Epithelial cell of esophagus (primary cell): ENCODE data around the gene DNASE1L1.
"Not testable (repeated sequence)": the region's sequence is repeated elsewhere in the genome, so short reads cannot be mapped to it uniquely, and the experiment has no call there.

Experiments
- DNase-seq: peaks from one replicate; pipeline ENCODE4 v3.0.0; 2010; ENCODE audit warnings: low read depth
- H3K4me3 ChIP-seq: 2 replicates; pipeline ENCODE4 v1.5.1; 2011; ENCODE audit warnings: mild to moderate bottlenecking, low read length, control low read depth
- TF ChIP-seq, protein P1 (sequence below): IDR thresholded peaks from 2 replicates; pipeline ENCODE4 v1.5.1; 2011; ENCODE audit warnings: low read depth, mild to moderate bottlenecking, low read length, control low read depth, inconsistent platforms; ENCODE audit not compliant: insufficient read depth; ENCODE audit errors: missing control alignments

DNASE1L1 gene

DNA sequence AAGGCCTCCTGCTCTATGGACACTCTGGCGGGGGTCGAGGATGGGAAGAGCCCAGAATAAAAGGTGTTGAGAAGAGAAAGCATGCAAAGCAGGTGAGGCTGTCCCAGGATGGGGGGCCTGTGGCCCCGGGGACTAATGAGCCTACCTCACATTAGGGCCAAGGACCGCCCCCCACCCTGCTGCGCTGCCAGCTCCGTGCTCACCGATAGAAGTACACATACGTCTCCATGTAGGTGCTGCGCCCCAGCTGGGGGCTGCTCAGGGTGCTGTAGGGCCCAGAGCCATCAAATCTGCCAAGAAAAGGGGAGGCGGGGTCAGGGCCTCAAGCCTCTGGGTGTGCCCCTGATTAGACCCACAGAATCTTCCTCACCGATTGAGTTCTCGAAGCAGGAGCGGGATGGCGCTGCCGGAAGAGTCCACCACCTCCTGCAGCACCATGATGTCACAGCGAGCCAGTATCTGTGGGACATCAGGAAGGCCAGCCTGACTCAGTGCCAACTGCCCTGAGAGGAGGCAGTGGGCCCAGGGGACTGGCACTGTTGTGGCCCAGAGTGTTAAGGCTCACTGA lies 4.3 kb downstream of the DNASE1L1 start:
- no peak for DNase-seq
- TF ChIP-seq, protein P1, sequence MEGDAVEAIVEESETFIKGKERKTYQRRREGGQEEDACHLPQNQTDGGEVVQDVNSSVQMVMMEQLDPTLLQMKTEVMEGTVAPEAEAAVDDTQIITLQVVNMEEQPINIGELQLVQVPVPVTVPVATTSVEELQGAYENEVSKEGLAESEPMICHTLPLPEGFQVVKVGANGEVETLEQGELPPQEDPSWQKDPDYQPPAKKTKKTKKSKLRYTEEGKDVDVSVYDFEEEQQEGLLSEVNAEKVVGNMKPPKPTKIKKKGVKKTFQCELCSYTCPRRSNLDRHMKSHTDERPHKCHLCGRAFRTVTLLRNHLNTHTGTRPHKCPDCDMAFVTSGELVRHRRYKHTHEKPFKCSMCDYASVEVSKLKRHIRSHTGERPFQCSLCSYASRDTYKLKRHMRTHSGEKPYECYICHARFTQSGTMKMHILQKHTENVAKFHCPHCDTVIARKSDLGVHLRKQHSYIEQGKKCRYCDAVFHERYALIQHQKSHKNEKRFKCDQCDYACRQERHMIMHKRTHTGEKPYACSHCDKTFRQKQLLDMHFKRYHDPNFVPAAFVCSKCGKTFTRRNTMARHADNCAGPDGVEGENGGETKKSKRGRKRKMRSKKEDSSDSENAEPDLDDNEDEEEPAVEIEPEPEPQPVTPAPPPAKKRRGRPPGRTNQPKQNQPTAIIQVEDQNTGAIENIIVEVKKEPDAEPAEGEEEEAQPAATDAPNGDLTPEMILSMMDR = no peak

DNA sequence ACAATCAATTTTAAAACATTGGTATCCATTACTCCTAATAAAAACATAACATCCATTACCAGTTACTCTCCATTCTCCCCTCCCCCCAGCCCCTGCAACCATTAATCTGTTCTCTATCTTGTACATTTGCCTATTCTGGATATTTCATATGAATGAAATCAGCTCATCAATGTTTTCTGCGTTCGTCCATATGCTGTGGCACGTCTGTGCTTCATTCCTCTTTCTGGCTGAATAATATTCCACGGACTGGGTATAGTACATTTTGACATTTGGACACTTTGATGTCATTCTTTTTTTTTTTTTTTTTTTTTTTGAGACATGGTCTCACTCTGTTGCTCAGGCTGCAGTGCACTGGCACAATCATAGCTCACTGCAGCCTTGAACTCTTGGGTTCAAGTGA lies 5.2 kb downstream of the DNASE1L1 start:
- no peak for DNase-seq
- H3K4me3 ChIP-seq = no peak overlapping the region
- TF ChIP-seq, protein P1 = no peak

More for the DNA sequence above, 4.3 kb downstream of the DNASE1L1 start:
- H3K4me3 ChIP-seq = no peak overlapping the region

DNA sequence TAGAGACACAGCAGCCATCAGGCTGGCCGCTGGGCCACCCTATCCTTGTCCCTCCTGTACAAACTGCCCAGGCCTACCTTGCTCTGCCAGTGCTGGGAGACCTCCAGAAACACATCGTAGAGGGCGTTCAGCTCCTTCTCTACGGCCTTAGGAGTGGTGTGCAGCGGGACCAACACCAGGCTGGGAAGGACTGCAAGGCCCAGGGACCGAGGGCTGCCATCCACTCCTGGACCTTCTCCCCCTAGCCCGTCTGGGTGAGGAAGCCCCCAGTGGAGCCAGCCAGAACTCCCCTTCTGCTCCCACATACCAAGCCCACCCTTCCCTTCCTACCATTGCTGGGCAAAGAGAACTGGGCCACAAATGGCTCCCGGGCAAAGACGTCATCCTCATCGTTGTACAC lies 5.9 kb downstream of the DNASE1L1 start:
- H3K4me3 ChIP-seq = no peak overlapping the region
- no peak for DNase-seq
- TF ChIP-seq, protein P1 = no peak

DNA sequence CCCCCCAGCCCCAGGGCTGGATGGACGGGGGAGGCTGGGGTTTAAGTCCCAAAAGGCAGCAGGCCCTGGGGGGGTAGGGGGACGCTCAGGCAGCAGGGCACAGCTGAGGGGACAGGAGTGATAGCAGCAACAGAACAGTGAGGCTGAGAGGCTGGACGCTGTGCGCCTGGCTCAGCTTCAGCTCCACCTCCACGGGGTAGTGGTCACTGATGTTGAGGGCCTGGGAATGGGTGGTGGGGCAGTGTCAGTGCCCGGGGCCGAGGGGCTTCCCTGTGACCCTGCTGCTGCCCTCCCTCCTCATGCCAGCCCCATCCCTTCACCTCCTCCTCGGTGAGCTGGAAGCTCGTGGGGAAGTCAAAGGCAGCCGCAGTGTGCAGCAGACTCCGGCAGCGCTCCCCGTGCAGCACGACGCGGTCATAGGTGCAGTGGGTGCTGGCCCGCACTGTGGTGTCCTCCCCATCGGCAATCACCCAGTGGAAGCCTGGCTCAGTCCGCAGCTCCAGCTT lies 6.4 kb downstream of the DNASE1L1 start:
- TF ChIP-seq, protein P1 = no peak
- no peak for DNase-seq
- no peak overlapping the region for H3K4me3 ChIP-seq

DNA sequence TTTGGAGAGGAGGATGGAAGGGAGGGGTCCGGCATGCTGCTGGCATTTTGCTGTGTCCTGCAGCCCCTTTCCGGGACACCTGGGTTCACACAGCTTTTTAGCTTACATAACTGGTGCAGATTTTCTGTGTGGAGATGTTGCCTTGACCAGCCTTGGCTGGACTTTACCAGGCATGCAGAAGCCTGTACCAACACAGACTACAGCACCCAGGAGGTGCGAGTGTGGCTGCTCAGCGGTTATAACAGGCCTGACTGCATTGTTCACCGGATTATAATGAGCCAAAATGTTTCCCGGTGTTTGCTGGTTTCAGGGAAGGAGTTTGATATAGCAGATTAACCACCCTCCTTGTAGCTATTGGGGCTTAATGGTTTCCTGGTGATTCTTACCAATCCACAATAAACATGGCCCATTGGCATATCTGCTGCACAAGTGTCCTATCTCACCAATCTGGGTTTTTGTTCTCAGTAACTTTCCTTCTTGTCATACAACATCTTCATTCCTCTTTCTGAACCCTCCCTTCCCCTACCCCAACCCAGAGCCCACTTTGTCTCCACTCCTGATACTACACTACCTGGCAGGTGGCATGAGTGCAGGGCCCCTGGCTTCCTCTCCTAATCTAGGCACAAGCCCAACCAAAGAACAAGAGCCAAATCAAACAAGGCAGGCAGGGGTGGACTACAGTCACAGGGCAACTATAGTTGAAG lies 7.0 kb downstream of the DNASE1L1 start:
- TF ChIP-seq, protein P1 = no peak
- no peak overlapping the region for H3K4me3 ChIP-seq
- DNase-seq = peak; percentile 77

DNA sequence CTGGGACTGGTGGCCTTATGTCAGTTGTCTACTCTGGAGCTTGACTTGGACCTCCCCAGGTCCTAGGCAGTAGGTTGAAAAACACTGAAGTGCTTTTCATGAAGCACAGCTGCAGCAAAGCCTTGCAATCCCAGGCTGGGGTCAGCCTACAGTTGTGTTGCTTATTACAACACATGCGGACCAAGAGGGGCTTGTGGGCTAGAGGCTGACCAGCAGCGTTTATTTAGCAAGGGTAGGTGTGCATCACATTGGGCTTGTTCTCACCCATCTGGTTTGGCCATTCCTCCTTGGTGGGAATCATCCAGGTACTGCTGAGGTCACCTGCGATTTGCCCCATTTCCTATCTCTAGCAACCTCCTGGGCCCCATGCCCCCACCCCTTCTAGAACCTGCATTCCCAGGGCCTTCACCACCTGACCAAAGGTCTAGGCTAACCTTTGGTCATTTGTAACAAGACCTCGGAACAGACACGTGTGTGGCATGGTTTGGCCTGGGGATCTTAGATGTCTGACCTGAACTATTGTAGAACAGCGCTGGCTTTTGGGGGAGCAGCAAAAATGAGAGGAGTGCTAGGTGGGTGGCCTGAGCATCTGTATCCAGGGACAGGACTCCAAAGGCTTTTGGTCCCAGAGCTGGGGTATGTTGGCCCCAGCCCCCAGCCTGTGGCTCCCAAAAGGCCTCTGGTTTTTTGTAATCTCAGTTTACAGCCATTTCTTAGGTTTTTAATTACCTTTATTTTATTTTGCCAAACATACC lies 7.8 kb downstream of the DNASE1L1 start:
- peak; percentile 22 for DNase-seq
- H3K4me3 ChIP-seq = no peak overlapping the region
- TF ChIP-seq, protein P1 = no peak

DNA sequence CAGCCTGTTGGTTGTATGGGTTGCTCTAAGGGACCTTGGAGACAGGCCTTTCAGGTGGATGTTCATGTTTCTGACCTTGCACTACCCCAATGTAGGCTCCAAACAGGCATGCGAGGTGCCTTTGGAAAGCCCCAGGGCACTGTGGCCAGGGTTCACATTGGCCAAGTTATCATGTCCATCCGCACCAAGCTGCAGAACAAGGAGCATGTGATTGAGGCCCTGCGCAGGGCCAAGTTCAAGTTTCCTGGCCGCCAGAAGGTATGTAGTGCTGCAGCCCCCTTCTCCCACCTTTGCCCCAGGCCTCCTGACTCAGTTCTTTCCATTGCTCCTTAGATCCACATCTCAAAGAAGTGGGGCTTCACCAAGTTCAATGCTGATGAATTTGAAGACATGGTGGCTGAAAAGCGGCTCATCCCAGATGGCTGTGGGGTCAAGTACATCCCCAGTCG lies 8.7 kb downstream of the DNASE1L1 start:
- DNase-seq = not testable (repeated sequence)

More for the DNA sequence above, 8.7 kb downstream of the DNASE1L1 start:
- H3K4me3 ChIP-seq = not testable (repeated sequence)
